HG02943 (cell line): ENCODE measurements around the gene NANOS3.

Experiments used
- ATAC-seq: cut with Tn5 transposase; IDR thresholded peaks from one replicate; pipeline ENCODE4 v1.9.1; 2021; ENCODE audit warnings: mild to moderate bottlenecking, low read depth, moderate library complexity; ENCODE audit not compliant: unreplicated experiment

The NANOS3 gene

DNA sequence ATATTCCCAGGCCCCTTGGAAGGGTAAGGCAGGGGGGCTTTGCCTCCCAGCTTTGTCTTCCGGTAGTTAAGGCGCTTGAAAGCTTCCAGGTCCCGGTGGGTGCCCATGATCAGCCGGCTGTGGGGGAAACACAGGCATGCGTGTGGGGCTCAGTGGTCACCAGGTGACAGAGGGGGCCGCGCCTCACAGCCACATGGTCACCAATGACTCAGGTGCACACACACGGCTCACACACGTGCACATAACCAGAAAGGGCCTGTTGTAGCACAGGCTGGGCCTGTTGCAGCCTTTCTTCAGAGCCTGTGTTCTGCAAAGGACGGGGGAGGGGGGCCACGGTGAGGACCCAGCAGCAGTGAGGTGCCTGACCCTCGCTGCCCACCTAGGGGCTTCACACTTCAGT is 5.9 kb downstream of the NANOS3 start:
- no peak for ATAC-seq

DNA sequence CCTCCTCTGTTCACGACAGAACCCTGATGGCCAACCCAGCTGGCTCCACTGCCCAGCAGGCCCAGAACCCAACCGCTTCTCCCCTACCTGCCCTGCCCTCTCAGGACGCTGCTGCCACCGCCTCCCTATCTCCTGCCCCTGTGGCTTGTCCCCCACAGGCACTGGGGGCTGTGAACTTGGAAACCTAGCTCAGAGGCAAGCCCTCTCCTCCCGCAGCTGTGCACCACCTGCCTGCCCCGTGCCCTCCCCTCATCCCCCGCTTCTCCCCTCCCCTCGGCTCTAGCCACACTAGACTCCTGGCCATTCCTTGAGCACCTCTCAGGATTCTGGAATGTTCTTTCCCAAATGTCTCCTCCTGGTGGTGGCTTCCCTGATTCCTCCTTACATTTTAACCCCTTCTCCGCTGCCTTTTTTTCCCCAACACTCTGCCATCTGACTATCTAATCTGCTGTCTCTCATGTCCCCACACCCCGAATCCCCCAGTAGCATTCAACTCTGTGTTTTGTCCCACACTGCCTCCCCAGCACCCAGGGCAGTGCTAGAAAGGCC is 6.7 kb downstream of the NANOS3 start:
- ATAC-seq, result no peak

DNA sequence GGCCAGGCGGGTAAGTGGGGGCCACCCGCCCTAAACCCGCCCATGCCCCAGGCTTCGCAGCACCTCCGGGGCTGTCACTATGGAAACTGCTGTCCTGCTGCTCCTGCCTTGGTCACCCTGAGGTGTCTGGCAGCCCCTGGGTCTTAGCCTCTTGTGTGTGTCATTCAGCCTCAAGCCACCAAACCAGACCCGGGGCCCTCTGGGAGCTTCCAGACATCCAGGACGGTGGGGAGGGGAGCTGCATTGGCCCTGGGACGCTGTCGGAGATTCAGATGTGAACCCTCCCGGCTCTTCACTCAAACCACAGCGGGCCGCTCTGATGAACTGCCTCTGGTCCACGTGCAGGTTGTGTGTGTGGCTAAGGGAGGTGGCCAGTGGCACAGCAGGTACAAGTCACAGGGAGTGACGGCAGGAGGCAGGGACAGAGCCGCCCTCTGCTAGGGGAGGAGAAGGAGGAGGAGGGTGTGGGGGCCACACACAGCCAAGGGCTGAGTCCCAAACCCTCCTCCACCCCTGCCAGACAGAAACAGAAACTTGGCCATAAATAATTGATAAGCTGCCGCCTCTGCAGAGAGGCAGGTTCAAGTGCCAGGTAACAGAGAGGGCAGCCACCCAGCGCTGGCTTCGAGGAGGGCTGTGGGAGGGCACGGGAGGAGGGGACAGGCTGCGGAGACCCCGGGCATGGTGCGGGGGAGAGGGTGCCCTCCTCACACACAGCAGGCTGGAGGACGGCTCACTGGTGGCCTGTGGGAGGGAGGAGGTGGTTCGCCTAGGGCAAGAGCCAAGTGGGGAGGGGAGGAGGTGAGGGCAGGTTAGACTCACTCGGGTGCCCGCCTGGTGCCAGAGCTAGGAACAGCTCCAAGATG is 8.0 kb downstream of the NANOS3 start:
- no peak for ATAC-seq

DNA sequence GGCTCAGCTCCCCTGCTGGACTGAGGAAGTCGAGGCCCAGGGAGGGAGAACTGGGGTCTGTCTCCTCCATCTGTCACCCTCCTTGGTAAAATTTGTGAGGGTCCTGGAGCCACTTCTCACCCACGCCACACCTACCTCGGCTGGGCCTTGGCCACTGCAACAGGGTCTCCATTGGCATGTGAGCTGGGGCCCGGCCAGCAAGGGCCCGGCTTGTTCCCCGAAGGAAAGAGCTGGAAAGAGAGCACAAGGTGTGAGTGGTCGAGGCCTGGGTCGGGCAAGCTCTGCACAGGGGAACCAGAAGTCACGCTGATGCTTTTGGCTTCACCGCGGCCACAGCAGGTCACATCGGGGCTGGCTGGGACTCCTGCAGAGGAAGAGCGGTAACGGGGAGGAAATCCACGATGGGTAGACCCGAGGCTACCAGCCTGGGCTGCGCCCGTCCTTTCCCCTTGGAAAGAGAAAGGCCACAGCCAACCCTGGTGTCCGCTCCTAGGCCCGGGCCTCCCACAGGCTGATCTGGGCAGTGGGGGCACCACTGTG is 9.0 kb downstream of the NANOS3 start:
- ATAC-seq, result no peak

DNA sequence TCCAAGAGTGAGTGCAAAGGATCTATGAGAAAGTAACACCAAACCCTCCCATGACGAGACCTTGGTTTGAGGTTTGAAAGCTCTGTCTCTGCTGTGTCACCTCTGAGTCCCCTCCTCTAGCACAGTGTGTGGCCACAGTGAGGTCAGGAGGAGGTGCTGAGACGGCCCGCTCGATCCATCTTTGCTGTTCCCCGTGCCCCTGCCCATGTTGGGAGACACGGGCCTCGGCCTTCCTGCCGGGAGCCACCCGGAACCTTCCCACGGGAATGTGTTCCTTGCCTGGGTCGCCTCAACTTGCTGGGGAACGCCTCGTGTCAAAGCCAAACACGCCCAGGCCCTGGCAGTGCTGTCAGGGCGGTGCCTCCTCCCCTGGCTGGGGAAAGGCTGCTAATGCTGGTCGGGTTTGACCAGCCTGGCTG is 10.1 kb downstream of the NANOS3 start:
- no peak for ATAC-seq

DNA sequence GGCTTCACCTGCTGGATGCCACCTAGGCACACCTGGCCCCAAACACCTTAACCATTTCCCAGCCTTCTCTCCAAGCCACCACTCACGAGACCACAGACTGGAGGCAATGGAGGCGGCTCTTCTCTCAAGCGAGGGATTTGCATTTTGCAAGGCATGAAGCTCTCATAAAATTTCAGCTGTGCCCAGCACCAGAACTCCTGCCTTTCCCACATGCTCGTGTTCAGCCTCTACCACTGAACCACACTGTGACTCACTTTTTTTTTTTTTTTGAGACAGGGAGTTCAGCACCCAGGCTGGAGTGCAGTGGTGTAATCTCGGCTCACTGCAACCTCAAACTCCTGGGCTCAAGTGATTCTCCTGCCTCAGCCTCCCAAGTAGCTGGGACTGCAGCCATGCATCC is 10.6 kb downstream of the NANOS3 start:
- no peak for ATAC-seq

DNA sequence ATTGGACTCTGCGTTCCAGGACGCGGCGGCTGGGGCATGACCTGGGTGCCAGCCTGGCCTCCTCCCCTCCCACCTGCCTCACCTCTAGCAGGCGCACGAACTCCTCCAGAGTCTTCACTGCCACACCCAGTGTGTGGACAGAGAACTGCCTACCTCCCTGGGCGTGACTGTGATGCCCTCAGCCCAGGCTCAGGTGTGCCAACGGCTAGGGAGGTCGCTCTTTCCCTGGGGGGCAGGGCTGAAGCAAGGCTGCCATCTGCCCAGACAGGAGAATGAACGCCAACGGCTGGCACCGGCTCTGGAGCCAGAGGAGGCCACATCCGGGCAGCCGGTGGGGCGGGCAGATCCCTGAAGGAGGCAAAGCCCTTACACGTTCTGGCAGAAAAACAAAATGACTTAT is 11.3 kb downstream of the NANOS3 start:
- ATAC-seq, result no peak

DNA sequence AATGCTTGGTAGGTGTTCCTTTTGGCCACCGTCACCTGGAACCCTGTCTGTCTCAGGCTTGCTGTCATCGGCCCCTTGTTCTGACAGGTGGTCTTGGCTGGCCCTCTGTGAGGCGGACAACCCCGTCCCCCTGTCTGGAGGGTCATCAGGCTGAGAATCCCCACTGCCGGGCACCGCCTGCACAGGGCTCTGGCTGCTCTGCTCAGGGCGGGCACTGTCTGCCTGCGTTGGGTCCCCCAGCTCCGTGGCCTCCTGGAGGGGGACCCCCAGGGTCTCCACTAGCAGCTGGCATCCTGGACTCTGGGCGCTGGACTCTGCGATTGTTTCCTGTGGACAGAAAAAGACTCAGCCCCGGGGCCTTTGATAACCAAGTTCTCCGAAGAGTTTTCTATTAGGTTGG is 13.2 kb downstream of the NANOS3 start:
- ATAC-seq, result no peak

DNA sequence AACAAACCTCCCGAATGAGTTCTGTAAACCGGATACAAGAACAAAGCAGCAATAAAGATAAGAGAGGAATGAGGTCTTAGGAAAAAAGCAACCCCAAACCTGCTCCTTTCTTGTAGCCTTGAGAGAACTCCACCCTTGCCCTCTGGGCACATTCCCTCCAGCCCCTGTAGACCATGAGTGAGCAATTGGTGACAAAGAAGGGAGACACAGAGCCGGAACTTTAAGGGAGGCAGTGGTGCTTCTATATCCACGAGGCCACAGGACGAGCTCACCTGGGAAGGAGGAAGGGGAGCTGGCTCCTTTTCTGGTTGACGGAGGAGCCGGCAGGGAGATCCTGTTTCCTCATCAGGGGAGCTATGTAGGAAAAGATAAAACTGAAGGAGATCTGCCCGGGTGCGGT is 15.9 kb downstream of the NANOS3 start:
- ATAC-seq, result no peak

DNA sequence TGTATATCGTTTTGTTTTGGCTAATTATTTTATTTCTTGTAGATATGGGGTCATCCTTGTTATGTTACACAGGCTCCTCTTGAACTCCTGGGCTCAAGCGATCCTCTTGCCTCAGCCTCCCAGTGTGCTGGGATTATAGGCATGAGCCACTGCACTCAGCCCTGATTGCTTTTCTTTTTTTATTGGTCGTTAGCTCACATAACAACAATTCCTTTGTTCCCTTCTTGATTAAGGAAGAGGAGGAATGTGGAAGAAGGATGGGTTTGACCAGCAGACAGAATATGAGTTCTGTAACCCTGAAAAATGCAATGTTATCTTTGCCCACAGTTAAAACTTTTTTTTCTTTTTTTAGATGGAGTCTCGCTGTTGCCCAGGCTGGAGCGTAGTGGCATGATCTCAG is 17.6 kb downstream of the NANOS3 start:
- ATAC-seq, result no peak

DNA sequence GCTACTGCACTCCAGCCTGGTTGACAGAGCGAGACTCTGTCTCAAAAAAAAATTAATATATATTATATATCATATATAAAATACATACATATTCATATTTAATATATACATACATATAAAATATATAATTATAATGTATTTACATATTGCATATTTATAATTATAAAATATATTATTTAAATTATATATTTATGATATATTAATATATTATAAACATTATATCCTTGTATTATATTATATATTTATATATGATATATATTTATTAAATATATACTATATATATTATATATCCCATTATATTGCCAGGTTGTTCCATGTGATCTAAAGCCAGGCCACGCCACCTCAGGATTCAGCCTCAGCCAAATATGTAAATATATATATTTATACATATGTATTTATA is 19.3 kb downstream of the NANOS3 start:
- no peak for ATAC-seq

DNA sequence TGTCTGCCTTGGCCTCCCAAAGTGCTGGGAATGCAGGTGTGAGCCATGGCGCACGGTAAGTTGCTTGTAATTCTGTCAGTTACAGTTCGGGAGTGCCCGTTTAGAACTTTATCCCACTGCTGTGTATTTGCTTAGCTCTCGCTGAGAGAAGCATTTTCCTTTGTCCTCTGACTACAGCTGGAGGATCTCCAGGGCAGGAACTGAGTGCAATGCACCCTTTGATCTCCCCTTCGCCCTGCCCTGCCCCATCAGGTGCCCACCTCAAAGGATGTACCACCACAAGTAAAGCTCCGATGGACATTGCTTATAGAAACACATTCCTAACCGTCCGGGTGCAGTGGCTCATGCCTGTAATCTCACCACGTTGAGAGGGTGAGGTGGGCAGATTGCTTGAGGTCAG is 22.5 kb downstream of the NANOS3 start:
- no peak for ATAC-seq

DNA sequence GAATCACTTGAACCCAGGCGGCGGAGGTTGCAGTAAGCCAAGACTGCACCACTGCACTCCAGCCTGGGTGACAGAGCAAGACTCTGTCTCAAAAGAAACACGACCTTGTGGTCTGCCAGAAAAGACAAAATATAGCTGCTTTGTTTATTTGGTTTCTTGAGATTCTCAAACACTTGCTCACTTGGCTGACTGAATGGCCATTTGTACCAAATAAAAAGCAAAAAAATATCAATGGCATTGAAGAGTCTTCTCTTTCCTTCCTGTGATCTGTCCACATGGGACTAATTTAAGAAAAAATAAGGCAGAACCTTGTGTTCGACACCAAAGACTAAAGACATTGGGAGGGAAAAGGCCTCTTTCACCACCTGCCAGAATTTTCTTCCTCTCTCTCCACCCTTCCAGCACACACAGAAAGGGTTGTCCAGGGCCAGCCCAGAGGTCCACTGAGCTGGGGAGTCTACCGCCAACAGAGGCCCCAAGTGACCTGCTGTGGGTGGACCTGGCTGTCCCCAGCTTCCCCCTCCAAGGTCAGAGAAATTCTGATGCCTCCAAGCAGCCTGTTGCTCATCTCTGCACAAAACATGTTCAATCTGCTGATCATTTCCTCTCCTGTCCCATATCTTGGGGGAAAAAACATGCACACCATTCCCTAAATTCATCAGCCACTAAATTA is 23.1 kb downstream of the NANOS3 start:
- ATAC-seq, result no peak

DNA sequence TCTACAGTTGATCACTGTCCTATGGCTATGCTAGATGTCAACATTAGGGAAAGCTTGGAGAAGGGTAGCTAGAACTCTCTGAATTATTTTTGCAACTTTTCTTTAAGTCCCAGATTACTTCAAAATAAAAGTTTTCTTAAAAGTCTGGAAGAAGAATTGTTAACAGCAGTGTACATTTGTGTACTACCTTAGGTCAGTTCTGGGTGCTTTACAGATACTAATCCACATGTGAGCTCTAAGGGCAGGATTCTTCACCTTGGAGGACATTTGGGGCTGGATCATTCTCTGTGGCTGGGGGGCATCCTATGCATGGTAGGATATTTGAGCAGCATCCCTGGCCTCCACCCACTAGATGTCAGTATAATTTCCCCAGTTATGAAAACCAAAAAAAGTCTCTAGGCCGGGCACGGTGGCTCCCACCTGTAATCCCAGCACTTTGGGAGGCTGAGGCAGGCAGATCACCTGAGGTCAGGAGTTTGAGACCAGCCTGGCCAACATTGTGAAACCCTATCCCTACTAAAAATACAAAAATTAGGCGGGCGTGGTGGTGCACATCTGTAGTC is 26.1 kb downstream of the NANOS3 start:
- ATAC-seq, result no peak

DNA sequence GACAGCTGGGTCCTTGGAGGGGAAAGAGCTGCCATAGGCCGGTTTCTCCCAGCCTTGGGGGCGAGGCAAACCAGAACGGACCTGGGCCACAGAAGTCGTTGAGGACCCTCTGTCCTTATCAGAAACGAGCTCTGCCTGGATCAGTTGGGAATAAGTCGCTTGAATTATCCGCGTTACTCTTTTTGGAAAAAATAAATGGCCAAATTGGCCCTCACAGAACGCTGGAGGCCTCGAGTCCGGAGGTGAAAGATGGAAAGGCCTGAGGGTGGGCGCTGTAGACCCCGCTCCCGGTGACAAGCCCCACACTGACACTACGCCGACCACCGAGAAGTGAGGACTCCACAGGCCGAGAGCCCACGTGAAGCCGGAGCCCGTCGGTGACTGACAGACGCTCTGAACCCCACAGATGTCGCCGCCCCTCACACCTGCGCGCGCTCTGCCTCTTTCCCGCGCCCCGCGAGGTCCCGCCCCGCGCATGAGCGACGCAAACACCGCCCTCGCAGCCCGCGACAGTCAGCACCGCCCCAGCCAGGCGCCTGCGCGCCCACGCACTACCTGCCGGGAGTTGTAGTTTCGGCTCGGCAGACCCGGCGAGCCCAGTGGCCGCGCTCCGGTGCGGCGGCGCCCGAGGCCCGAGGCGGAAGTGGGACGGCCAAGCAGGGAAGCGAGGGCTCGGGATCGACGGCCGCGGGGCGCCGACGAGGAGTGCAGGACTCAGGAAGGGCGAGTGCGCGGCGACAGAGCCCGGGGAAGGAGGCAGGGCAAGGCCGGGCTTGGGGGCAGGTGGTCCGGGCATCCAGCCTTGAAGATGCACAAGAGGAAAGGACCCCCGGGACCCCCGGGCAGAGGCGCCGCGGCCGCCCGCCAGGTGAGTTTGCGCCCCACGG is 28.9 kb downstream of the NANOS3 start, which contains the start of the genes BRME1 and CC2D1A:
Gene BRME1 (minus strand): TSS at position 484 of the 887 bp plus-strand sequence. CDS start 1,225 bp downstream, outside the sequence.
Gene CC2D1A (plus strand): TSS at position 568 of the 887 bp plus-strand sequence. CDS start 241 bp downstream, at position 809.
- peak; percentile 83 for ATAC-seq

DNA sequence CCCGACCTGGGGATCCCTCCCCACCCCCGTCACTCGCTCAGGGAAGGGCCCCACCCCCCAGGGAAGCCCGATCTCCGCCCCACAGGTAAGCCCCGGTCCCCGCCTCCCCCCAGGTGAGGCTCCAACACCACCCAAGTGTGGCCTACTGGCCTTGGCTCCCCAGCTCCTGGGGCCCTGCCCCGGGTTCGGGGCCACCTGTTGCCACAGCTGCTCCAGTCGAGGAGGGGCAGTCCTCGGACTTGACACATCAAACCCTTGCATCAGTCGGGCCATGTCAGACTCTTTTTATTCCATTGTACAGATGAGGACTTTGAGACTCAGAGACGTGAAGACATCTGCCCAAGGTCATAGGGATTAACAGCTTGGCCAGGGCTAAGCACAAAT is 29.6 kb downstream of the NANOS3 start:
- no peak for ATAC-seq

DNA sequence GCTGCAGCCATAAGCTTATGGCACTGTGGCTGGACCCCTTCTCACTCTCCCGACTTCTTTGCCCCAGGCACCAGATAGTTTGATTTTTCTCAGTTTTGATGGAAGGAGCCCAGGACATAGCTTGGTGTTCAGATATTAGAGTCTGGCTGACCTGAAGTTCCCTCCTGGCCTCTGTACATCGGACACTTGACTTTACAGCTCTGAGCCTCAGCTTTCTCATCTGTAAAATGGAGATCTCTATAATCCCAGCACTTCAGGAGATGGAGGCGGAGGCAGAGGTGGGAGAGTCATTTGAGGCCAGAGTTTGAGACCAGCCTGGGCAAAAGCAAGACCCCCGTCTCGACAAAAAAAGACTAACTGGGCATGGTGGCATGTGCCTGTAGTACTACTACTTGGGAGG is 30.0 kb downstream of the NANOS3 start:
- no peak for ATAC-seq

DNA sequence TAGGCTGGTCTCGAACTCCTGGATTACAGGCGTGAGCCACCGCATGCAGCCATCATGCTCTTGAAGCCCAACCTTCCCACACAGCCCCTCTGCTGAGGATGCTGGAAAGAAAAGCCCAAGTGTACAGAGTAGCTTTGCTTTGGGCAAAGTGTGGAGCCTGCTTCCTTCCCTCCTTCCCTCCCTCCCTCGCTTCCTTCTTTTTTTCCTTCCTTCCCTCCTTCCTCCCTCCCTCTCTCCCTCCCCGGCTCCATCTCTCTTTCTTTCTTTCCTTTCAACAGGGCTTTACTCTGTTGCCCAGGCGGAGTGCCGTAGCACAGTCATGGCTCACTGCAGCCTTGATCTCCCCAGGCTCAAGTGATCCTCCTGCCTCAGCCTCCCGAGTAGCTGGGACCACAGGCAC is 31.7 kb downstream of the NANOS3 start:
- ATAC-seq, result no peak

DNA sequence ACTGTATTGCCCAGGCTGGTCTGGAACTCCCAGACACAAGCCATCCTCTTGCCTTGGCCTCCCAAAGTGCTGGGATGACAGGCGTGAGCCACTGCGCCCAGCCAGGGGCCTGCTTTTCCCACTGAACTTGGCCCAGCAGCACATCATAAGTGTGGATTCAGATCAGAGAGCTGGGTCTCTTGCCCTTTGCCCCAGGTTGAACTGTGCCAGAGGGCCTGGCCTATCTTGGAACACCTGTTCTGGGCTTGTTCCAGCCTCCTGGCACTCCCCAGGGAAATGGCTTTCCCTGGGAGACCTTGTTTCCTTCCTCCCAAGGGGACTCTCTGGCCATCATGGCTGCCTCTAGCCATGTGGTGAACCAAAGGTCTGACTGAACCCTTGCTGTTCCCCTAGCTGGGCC is 32.5 kb downstream of the NANOS3 start:
- ATAC-seq, result no peak

DNA sequence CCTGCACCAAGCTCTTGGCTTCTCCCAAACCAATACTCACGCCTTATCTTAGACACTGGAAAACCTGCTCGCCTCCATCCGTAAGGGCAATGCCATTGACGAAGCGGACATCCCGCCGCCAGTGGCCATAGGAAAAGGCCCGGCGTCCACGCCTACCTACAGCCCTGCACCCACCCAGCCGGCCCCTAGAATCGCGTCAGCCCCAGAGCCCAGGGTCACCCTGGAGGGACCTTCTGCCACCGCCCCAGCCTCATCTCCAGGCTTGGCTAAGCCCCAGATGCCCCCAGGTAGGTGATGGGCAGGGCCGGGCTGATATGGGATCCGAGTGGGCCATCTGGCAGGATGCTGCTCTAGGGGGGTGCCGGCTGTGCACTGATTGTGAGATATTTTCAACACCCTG is 36.4 kb downstream of the NANOS3 start:
- no peak for ATAC-seq
